Measurements from ENCODE around the gene NR6A1.

Gene NR6A1

DNA sequence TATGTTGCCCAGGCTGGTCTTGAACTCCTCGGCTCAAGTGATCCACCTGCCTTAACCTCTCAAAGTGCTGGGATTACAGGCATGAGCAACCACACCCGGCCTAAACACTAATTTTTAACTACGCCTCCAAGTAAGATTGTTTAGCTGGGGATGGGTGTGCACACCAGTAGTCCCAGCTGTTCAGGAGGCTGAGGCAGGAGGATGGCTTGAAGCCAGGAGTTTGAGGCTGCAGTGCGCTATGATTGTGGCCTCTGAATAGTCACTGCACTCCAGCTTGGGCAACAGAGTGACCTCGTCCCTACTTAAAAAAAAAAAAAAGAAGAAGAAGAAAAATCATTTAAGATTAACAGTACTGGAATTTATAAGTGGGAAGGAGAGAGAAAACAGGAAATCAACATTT is 173.1 kb downstream of the NR6A1 start:
- H3K9me3 ChIP-seq (ENCODE audit: control insufficient read depth, insufficient read depth, low read depth, low read length) = no peaks in the 10 kb centered on the region
- CTCF ChIA-PET = interaction anchor here (0.6 to 1.3 kb wide), 5 partner anchors 10 to 254 kb away, joined by 3 to 6 read pairs (median 3); no protein-coding TSS in a partner anchor
- H3K36me3 ChIP-seq (ENCODE audit: control insufficient read depth in 2 of 2, insufficient read depth in 1 of 2, low read length in 2 of 2) = no peaks in the 10 kb centered on the region
- TF ChIP-seq KLF1 (tag by site-specific recombination; IDR thresholded peaks at IDR 0.05) (peak; percentile 31; the same call in 1 of the 2 replicates), ZNF366 (tag by site-specific recombination; conservative IDR thresholded peaks at IDR 0.05) (no peak)
- H3K4me3 ChIP-seq (ENCODE audit: low read depth, low read length) = no peak overlapping the region
- POLR2A ChIA-PET = no interaction called here
- H3K4me1 ChIP-seq (ENCODE audit: control insufficient read depth, insufficient read depth, low read length) = peaks cover 8% of the 10 kb centered on the region; the same call in 1 of the 2 replicates
- H3K27ac ChIP-seq (ENCODE audit: extremely low read depth, low read depth, low read length) = no peak overlapping the region

DNA sequence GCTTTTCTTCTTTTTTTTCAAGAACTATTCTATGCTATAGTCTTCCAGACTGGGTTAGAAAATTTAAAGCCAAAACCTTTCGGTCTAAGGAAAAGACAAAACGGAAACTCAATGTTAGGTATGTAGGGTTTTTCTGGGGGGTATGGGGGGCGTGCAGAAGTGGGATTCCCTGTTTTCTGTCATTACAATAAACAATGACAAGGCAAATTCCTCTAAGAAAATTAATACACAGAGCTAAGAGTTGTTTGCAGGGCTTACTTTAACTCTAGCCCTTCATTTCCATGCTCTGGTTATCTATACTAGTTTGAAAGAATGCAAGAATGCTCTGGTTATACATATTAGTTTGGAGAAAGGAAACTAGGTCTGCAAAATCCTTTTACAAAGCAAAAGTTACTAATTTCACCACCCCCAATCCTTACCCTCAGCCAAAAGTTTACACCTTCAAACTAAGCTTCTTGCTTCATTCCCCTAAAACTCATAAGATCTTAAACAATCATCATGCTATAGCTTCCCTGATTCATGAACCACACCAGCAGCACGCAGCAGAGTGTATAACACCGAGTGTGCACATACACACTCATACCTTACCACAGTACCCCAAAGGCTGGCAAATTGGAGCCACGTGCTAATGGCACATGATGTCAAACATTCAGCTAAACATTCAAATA is 174.8 kb downstream of the NR6A1 start:
- TF ChIP-seq, protein P1, sequence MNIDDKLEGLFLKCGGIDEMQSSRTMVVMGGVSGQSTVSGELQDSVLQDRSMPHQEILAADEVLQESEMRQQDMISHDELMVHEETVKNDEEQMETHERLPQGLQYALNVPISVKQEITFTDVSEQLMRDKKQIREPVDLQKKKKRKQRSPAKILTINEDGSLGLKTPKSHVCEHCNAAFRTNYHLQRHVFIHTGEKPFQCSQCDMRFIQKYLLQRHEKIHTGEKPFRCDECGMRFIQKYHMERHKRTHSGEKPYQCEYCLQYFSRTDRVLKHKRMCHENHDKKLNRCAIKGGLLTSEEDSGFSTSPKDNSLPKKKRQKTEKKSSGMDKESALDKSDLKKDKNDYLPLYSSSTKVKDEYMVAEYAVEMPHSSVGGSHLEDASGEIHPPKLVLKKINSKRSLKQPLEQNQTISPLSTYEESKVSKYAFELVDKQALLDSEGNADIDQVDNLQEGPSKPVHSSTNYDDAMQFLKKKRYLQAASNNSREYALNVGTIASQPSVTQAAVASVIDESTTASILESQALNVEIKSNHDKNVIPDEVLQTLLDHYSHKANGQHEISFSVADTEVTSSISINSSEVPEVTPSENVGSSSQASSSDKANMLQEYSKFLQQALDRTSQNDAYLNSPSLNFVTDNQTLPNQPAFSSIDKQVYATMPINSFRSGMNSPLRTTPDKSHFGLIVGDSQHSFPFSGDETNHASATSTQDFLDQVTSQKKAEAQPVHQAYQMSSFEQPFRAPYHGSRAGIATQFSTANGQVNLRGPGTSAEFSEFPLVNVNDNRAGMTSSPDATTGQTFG (tag by site-specific recombination; IDR thresholded peaks at IDR 0.05; ENCODE audit: borderline replicate concordance) = no peak
- TF ChIP-seq ZNF558 (tag by site-specific recombination; IDR thresholded peaks at IDR 0.05) (no peak), ZBTB48 (tag by site-specific recombination; IDR thresholded peaks at IDR 0.05) (no peak), ZNF626 (tag by site-specific recombination; IDR thresholded peaks at IDR 0.05) (no peak), ZSCAN30 (tag by site-specific recombination; IDR thresholded peaks at IDR 0.05) (no peak), ZNF621 (tag by site-specific recombination; IDR thresholded peaks at IDR 0.05) (no peak), ZIC2 (tag by site-specific recombination; IDR thresholded peaks at IDR 0.05) (no peak), BCL11B (tag by site-specific recombination; IDR thresholded peaks at IDR 0.05; ENCODE audit: low read depth) (no peak), ZNF248 (tag by site-specific recombination; IDR thresholded peaks at IDR 0.05) (no peak), ZNF658 (tag by site-specific recombination; IDR thresholded peaks at IDR 0.05) (no peak), OVOL3 (tag by site-specific recombination; IDR thresholded peaks at IDR 0.05) (no peak), ZNF324 (tag by site-specific recombination; IDR thresholded peaks at IDR 0.05) (no peak), GLI4 (tag by site-specific recombination; IDR thresholded peaks at IDR 0.05) (no peak)
- TF ChIP-seq, protein P2, sequence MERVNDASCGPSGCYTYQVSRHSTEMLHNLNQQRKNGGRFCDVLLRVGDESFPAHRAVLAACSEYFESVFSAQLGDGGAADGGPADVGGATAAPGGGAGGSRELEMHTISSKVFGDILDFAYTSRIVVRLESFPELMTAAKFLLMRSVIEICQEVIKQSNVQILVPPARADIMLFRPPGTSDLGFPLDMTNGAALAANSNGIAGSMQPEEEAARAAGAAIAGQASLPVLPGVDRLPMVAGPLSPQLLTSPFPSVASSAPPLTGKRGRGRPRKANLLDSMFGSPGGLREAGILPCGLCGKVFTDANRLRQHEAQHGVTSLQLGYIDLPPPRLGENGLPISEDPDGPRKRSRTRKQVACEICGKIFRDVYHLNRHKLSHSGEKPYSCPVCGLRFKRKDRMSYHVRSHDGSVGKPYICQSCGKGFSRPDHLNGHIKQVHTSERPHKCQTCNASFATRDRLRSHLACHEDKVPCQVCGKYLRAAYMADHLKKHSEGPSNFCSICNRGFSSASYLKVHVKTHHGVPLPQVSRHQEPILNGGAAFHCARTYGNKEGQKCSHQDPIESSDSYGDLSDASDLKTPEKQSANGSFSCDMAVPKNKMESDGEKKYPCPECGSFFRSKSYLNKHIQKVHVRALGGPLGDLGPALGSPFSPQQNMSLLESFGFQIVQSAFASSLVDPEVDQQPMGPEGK (tag by site-specific recombination; IDR thresholded peaks at IDR 0.05) = no peak
- TF ChIP-seq, protein P3, sequence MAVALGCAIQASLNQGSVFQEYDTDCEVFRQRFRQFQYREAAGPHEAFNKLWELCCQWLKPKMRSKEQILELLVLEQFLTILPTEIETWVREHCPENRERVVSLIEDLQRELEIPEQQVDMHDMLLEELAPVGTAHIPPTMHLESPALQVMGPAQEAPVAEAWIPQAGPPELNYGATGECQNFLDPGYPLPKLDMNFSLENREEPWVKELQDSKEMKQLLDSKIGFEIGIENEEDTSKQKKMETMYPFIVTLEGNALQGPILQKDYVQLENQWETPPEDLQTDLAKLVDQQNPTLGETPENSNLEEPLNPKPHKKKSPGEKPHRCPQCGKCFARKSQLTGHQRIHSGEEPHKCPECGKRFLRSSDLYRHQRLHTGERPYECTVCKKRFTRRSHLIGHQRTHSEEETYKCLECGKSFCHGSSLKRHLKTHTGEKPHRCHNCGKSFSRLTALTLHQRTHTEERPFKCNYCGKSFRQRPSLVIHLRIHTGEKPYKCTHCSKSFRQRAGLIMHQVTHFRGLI (tag by site-specific recombination; IDR thresholded peaks at IDR 0.05) = no peak
- TF ChIP-seq, protein P4, sequence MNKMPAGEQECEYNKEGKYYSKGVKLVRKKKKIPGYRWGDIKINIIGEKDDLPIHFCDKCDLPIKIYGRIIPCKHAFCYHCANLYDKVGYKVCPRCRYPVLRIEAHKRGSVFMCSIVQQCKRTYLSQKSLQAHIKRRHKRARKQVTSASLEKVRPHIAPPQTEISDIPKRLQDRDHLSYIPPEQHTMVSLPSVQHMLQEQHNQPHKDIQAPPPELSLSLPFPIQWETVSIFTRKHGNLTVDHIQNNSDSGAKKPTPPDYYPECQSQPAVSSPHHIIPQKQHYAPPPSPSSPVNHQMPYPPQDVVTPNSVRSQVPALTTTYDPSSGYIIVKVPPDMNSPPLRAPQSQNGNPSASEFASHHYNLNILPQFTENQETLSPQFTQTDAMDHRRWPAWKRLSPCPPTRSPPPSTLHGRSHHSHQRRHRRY (tag by site-specific recombination; IDR thresholded peaks at IDR 0.05) = no peak
- TF ChIP-seq, protein P5, sequence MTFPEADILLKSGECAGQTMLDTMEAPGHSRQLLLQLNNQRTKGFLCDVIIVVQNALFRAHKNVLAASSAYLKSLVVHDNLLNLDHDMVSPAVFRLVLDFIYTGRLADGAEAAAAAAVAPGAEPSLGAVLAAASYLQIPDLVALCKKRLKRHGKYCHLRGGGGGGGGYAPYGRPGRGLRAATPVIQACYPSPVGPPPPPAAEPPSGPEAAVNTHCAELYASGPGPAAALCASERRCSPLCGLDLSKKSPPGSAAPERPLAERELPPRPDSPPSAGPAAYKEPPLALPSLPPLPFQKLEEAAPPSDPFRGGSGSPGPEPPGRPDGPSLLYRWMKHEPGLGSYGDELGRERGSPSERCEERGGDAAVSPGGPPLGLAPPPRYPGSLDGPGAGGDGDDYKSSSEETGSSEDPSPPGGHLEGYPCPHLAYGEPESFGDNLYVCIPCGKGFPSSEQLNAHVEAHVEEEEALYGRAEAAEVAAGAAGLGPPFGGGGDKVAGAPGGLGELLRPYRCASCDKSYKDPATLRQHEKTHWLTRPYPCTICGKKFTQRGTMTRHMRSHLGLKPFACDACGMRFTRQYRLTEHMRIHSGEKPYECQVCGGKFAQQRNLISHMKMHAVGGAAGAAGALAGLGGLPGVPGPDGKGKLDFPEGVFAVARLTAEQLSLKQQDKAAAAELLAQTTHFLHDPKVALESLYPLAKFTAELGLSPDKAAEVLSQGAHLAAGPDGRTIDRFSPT (tag by site-specific recombination; IDR thresholded peaks at IDR 0.05) = no peak
- H3K36me3 ChIP-seq (ENCODE audit: control insufficient read depth in 2 of 2, insufficient read depth in 1 of 2, low read length in 2 of 2) = no peaks in the 10 kb centered on the region
- no peaks in the 10 kb centered on the region for H3K9me3 ChIP-seq (ENCODE audit: control insufficient read depth, insufficient read depth, low read depth, low read length)
- H3K27ac ChIP-seq (ENCODE audit: extremely low read depth, low read depth, low read length) = no peak overlapping the region
- ChIA-PET POLR2A (no interaction called here), CTCF (interaction anchor here (0.5 to 2.1 kb wide), 9 partner anchors 9 to 256 kb away, joined by 3 to 23 read pairs (median 4); partner anchors contain the start of gene WDR38)
- H3K4me1 ChIP-seq (ENCODE audit: control insufficient read depth, insufficient read depth, low read length) = peaks cover 9% of the 10 kb centered on the region; the same call in 1 of the 2 replicates
- H3K4me3 ChIP-seq (ENCODE audit: low read depth, low read length) = no peak overlapping the region

Data from HEK293 (cell line).